H9 (cell line): Measurements from ENCODE around the gene LMF2. TPM values are rescaled to one million over a fixed set of nuclear protein-coding genes. Genes with fewer than 3 reads are reported as not detected.

Experiments
- DNase-seq: peaks from one replicate; pipeline ENCODE4 v3.0.0-alpha.2; 2017
- H2AFZ ChIP-seq: one replicate; pipeline ENCODE4 v1.6.1; 2013; ENCODE audit warnings: mild to moderate bottlenecking, low read length, control low read depth, moderate library complexity
- H2AK5ac ChIP-seq: 2 replicates; pipeline ENCODE4 v1.6.1; 2013; ENCODE audit warnings: low read length, control low read depth, mixed read lengths; ENCODE audit not compliant: insufficient read length
- H2BK120ac ChIP-seq: one replicate; pipeline ENCODE4 v1.6.1; 2013; ENCODE audit warnings: low read depth, mild to moderate bottlenecking, low read length, control low read depth, inconsistent platforms; ENCODE audit not compliant: poor library complexity, severe bottlenecking
- H2BK12ac ChIP-seq: 2 replicates; pipeline ENCODE4 v1.6.1; 2013; ENCODE audit warnings: low read length, control low read depth, mixed read lengths, low read depth; ENCODE audit not compliant: insufficient read length
- H2BK15ac ChIP-seq: 2 replicates; pipeline ENCODE4 v1.6.1; 2013; ENCODE audit warnings: low read depth, low read length, control low read depth
- H2BK20ac ChIP-seq: one replicate; pipeline ENCODE4 v1.6.1; 2013; ENCODE audit warnings: low read depth, mild to moderate bottlenecking, low read length, control low read depth, inconsistent platforms; ENCODE audit not compliant: poor library complexity, severe bottlenecking
- H2BK5ac ChIP-seq: 2 replicates; pipeline ENCODE4 v1.6.1; 2013; ENCODE audit warnings: low read length, control low read depth, mixed read lengths; ENCODE audit not compliant: insufficient read length
- H3K14ac ChIP-seq: 2 replicates; pipeline ENCODE4 v1.6.1; 2013; ENCODE audit warnings: low read length, control low read depth; ENCODE audit not compliant: insufficient read depth
- H3K18ac ChIP-seq: 2 replicates; pipeline ENCODE4 v1.6.1; 2013; ENCODE audit warnings: low read depth, mild to moderate bottlenecking, mixed read lengths, low read length, control low read depth; ENCODE audit not compliant: insufficient read length
- H3K23ac ChIP-seq: 2 replicates; pipeline ENCODE4 v1.6.1; 2013; ENCODE audit warnings: low read length, control low read depth, mixed read lengths, low read depth; ENCODE audit not compliant: insufficient read length
- H3K23me2 ChIP-seq: 2 replicates; pipeline ENCODE4 v1.6.1; 2013; ENCODE audit warnings: low read depth, mild to moderate bottlenecking, mixed read lengths, low read length, control low read depth; ENCODE audit not compliant: insufficient read length, poor library complexity, severe bottlenecking
- H3K27ac ChIP-seq: 2 replicates; pipeline ENCODE4 v1.5.1; 2013; ENCODE audit warnings: low read length, control low read depth, mixed read lengths, low read depth; ENCODE audit not compliant: insufficient read length
- H3K27me3 ChIP-seq: 2 replicates; pipeline ENCODE4 v1.6.1; 2013; ENCODE audit warnings: low read length, control low read depth, inconsistent platforms; ENCODE audit not compliant: insufficient read depth
- H3K4ac ChIP-seq: 2 replicates; pipeline ENCODE4 v1.6.1; 2013; ENCODE audit warnings: low read depth, mild to moderate bottlenecking, control low read depth, inconsistent platforms, low read length, moderate library complexity
- H3K4me1 ChIP-seq: 2 replicates; pipeline ENCODE4 v1.6.1; 2013; ENCODE audit warnings: low read length, control low read depth, inconsistent platforms; ENCODE audit not compliant: insufficient read depth
- H3K4me2 ChIP-seq: 2 replicates; pipeline ENCODE4 v1.6.1; 2013; ENCODE audit warnings: low read length, control low read depth, mixed read lengths; ENCODE audit not compliant: insufficient read length, insufficient read depth
- H3K56ac ChIP-seq: 2 replicates; pipeline ENCODE4 v1.6.1; 2013; ENCODE audit warnings: low read depth, mild to moderate bottlenecking, mixed read lengths, low read length, control low read depth; ENCODE audit not compliant: insufficient read length
- H3K79me1 ChIP-seq: 2 replicates; pipeline ENCODE4 v1.6.1; 2013; ENCODE audit warnings: low read depth, mild to moderate bottlenecking, moderate library complexity, low read length, control low read depth, inconsistent platforms; ENCODE audit not compliant: insufficient read depth, poor library complexity, severe bottlenecking
- H3K79me2 ChIP-seq: 2 replicates; pipeline ENCODE4 v1.6.1; 2013; ENCODE audit warnings: low read length, control low read depth, inconsistent platforms; ENCODE audit not compliant: insufficient read depth
- H3K9ac ChIP-seq: 2 replicates; pipeline ENCODE4 v1.6.1; 2013; ENCODE audit warnings: low read length, control low read depth, mixed read lengths; ENCODE audit not compliant: insufficient read length; ENCODE audit errors: extremely low read depth
- H3K9me3 ChIP-seq: one replicate; pipeline ENCODE4 v1.6.1; 2013; ENCODE audit warnings: low read depth, low read length, inconsistent platforms; ENCODE audit not compliant: control insufficient read depth
- H3T11ph ChIP-seq: one replicate; pipeline ENCODE4 v1.6.1; 2013; ENCODE audit warnings: mild to moderate bottlenecking, low read length, control low read depth, inconsistent platforms
- H4K20me1 ChIP-seq: one replicate; pipeline ENCODE4 v1.6.1; 2013; ENCODE audit not compliant: control insufficient read depth, insufficient read length, insufficient read depth
- H4K5ac ChIP-seq: 2 replicates; pipeline ENCODE4 v1.6.1; 2013; ENCODE audit warnings: low read depth, mild to moderate bottlenecking, mixed read lengths, low read length, control low read depth; ENCODE audit not compliant: insufficient read length
- H4K8ac ChIP-seq: replicated peaks from 2 replicates; pipeline ENCODE4 v1.6.1; 2013; ENCODE audit warnings: low read length, control low read depth, mixed read lengths, low read depth; ENCODE audit not compliant: insufficient read length
- H4K91ac ChIP-seq: 2 replicates; pipeline ENCODE4 v1.6.1; 2013; ENCODE audit warnings: low read depth, mild to moderate bottlenecking, moderate library complexity, mixed read lengths, low read length, control low read depth; ENCODE audit not compliant: insufficient read length
- H3K27ac Mint-ChIP-seq, 3 experiments: 2 replicates in 2 of 3; 3 replicates in 1 of 3; pipeline ENCODE4 v1.8.0; 2020 to 2021; ENCODE audit warnings: mixed read lengths in 3 of 3, mild to moderate bottlenecking in 1 of 3, moderate library complexity in 1 of 3
- H3K27me3 Mint-ChIP-seq: 2 replicates; pipeline ENCODE4 v1.8.0; 2021; ENCODE audit warnings: low read depth, mild to moderate bottlenecking, moderate library complexity, mixed read lengths
- H3K36me3 Mint-ChIP-seq, 3 experiments: 2 replicates in 2 of 3; 3 replicates in 1 of 3; pipeline ENCODE4 v1.8.0; 2020 to 2021; ENCODE audit warnings: low read depth in 3 of 3, mixed read lengths in 3 of 3; ENCODE audit not compliant: insufficient read depth in 1 of 3
- H3K4me1 Mint-ChIP-seq, 2 experiments: 2 replicates each; pipeline ENCODE4 v1.8.0; 2020; ENCODE audit warnings: mixed read lengths in 2 of 2
- H3K4me3 Mint-ChIP-seq, 2 experiments: 2 replicates in 1 of 2; 3 replicates in 1 of 2; pipeline ENCODE4 v1.8.0; 2020 to 2021; ENCODE audit warnings: mild to moderate bottlenecking in 2 of 2, mixed read lengths in 2 of 2, moderate library complexity in 1 of 2
- H3K9me3 Mint-ChIP-seq, 2 experiments: 2 replicates in 1 of 2; 3 replicates in 1 of 2; pipeline ENCODE4 v1.8.0; 2020; ENCODE audit warnings: mild to moderate bottlenecking in 2 of 2, mixed read lengths in 2 of 2, moderate library complexity in 1 of 2
- CTCF ChIP-seq: fragments of 200-600 bp; sonication (generic); conservative IDR thresholded peaks from 3 replicates; pipeline ENCODE4 v1.8.0; 2021; ENCODE audit warnings: antibody characterized with exemption, mild to moderate bottlenecking
- WGBS: extraction: QIAGEN DNeasy Blood & Tissue Kit; methylation state at CpG from one replicate; pipeline ENCODE4 v1.1.7; 2013; ENCODE audit warnings: missing lambda C conversion rate, low lambda C conversion rate, mixed read lengths; ENCODE audit not compliant: insufficient read length; ENCODE audit errors: extremely low coverage; 5-methylcytosine and 5-hydroxymethylcytosine counted together
- total RNA-seq: library from RNA; stranded (reverse); gene quantifications from 2 replicates; pipeline ENCODE4 v1.2.1, GENCODE V29; 2021

The LMF2 gene
- total RNA-seq, 1 experiment from 2014 or later = 43.6 TPM

DNA sequence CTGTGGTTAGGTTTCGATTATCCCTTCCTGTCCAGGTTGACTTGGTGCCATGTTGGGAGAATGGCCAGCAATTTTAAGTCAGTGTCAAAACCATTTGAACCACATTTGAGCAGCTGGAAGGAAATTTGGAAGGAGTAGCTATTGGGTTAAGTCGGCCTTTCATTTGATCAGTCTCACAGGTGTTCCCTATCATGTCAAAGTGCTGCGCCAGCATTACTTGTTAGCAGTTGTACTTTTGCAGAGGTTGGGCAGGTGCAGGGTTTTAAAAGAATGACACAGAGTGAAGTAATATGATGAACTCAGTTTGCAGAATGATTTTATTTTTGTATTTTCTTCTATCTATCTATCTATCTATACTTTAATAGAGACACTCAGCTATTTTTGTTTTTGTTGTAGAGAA is 28.7 kb upstream of the LMF2 start:
- Histone ChIP-seq H3K9me3 (no peaks in the 10 kb centered on the region), H2AFZ (no peak overlapping the region), H2AK5ac (no peak overlapping the region), H3K18ac (no peak overlapping the region), H3K79me2 (no peaks in the 10 kb centered on the region), H4K91ac (no peak overlapping the region), H3K56ac (no peak overlapping the region), H2BK12ac (no peak overlapping the region), H3K4me1 (no peaks in the 10 kb centered on the region), H3K23ac (no peak overlapping the region), H3K27me3 (peaks cover 9% of the 10 kb centered on the region; the same call in 1 of the 2 replicates), H3K14ac (no peak overlapping the region), H3K9ac (no peak overlapping the region), H3K4ac (no peak overlapping the region), H2BK5ac (no peak overlapping the region), H3K4me2 (no peak overlapping the region), H2BK15ac (no peak overlapping the region), H4K5ac (no peak overlapping the region), H3K27ac (no peak overlapping the region), H3K79me1 (no peaks in the 10 kb centered on the region), H2BK20ac (no peak overlapping the region), H3K23me2 (peaks cover 11% of the 10 kb centered on the region), H4K20me1 (no peaks in the 10 kb centered on the region), H4K8ac (no peak overlapping the region), H2BK120ac (no peak overlapping the region), H3T11ph (no peak overlapping the region)
- no peak overlapping the region for H3K4me3 Mint-ChIP-seq
- H3K27me3 Mint-ChIP-seq = peaks cover 70% of the 10 kb centered on the region
- no peaks in the 10 kb centered on the region for H3K9me3 Mint-ChIP-seq
- DNase-seq = no peak
- TF ChIP-seq CTCF = no peak
- H3K36me3 Mint-ChIP-seq = no peaks in the 10 kb centered on the region
- peaks cover 9 to 10% of the 10 kb centered on the region in 2 experiments for H3K4me1 Mint-ChIP-seq
- H3K27ac Mint-ChIP-seq = no peak overlapping the region
- no CpG with 5 or more reads among the region's 3 CpGs for WGBS
